Amniotic stem cell (primary cell): ENCODE data around the gene PBOV1.
A peak's percentile ranks its signal among the peaks of the same experiment; 100 is the strongest.

Experiments
- DNase-seq: peaks from one replicate; lab custom pipeline; 2025; lab: John Stamatoyannopoulos, UW

PBOV1 gene

DNA sequence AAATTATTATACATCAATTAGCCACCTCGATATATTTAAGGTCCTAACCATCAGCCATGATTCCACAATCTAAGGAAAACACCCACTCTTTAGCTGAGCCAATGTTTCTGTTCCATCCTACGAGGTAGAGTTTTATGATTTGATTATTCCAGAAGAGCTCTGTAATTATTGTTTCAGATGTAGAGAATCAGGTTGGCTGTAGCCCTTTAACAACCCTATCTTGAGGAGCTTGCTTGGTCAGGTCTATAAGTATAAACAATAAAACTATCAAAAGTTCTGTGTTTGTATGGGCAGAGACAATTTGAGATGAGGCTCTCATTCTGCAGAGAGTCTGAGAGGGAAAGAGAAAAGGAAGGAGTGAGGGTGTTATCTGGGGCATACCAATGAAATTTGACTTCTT lies at the start of gene PBOV1:
Gene PBOV1 (minus strand): TSS at position 43 of the 400 bp plus-strand sequence. CDS start 96 bp downstream, outside the sequence.
- DNase-seq, result no peak

- no peak for DNase-seq
Measured at GRCh38 chr6:138266095-138266494, 47.8 kb upstream of the PBOV1 start.

DNA sequence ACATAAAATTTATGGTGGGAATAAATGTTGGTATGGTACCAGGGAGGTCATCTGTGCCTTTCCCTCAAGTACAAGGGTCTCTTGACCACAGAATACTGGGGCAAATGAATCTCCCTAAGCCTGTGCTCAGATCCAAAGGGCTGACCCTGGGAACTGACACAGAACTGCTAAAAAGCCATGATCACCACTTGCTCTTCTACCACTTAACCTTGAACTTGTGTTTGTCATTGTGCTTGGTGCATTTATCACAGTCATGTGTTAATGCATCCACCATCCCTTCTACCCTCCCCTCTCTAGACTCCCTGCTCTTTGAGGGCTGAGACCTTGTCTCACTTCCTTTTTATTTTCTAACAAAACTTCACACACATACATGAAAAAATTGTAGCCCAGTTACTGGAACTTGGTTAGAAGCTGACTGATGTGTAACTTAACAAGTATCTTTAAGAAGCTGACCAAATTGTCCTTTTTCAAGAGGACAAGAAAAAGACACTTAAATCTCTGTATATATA lies 46.1 kb upstream of the PBOV1 start:
- no peak for DNase-seq

DNA sequence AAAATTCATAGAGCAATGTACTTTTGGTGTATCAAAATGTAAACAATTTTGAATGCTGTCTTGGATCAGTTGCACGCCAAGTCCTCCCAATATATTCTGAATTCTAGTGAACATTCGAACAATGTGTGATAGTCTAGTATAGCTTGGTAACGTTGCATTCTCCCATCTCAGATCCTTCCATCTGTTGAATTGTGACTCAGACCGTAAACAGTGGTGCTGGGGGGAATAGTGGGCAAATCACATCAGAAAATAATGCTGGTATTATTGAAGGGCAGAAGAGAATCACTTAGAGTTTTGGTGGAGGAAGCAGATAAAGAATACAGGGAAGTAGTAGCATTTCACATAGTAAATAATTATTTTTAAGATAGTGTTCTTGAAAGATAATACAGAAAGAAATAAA lies 45.7 kb upstream of the PBOV1 start:
- DNase-seq, result no peak

DNA sequence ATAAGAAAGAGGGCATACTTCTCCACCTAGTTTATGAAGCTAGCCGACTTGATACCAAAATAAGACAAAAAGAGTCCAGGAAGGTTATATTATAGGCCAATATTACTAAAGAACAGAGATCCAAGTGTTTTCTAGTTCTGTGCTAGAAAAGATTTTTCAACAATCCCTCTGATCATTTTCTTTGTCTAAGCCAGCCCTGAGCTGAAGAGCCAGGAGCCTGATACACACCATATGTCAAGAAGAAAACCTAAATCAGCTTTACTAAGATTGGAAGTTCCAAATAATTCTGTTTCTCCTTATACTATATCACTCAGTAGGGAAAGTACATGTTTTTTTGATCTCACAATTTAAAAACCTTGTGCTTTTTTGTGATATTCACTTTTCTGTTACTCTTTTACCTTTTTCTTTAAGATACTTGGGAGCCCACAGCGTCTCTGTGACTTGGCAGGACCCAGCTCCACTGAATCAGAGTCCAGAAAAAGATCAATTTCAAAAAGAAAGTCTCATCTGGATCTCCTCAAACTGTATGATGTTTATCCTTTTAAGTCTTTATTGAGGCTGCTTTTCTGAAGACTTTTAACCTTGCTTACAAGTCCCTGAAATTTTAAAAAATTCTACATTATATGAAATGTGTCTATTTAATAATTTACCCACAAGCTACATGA lies 43.0 kb upstream of the PBOV1 start:
- no peak for DNase-seq

GRCh38 chr6:138258991-138259390 lies 40.7 kb upstream of the PBOV1 start:
- no peak for DNase-seq

DNA sequence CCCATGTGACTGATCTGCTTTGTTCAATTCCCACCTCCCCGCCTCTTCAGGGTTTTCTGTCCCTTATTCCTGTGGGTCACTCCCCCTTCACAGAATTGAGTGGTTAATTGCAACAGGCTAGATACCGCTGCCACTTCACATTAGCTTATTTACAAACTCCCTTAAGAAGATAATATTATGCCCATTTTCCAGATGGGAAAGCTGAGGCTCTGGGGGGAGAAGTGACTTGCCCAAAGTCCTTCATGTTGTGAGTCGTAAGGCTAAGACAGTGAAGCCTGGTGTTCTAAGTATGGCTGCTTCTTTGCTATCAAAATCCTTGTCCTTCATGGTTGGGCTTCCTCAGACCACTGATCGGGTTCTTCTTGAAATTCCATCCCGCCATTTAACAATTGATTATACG lies 39.9 kb upstream of the PBOV1 start:
- DNase-seq, result no peak

- DNase-seq, result no peak
Measured at GRCh38 chr6:138257638-138258040, 39.3 kb upstream of the PBOV1 start.

DNA sequence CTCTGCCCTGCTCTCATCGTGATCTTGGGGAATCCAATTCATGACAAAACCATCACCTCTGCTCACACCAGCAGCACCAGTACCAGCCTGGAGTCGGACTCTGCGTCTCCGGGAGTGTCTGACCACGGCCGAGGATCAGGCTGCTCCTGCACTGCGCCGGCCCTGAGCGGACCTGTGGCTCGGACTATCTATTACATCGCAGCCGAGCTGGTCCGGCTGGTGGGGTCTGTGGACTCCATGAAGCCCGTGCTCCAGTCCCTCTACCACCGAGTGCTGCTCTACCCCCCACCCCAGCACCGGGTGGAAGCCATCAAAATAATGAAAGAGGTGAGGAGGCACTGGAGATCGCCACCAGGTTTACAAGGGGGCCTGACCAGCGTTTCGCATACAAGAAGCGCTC lies 37.2 kb upstream of the PBOV1 start:
- DNase-seq, result no peak

GRCh38 chr6:138253731-138254130 lies 35.4 kb upstream of the PBOV1 start:
- DNase-seq, result no peak

GRCh38 chr6:138250513-138251247 lies 32.4 kb upstream of the PBOV1 start:
- no peak for DNase-seq

GRCh38 chr6:138250053-138250452 lies 31.8 kb upstream of the PBOV1 start:
- no peak for DNase-seq

- DNase-seq, result no peak
Measured at GRCh38 chr6:138248878-138249277, 30.6 kb upstream of the PBOV1 start.

DNA sequence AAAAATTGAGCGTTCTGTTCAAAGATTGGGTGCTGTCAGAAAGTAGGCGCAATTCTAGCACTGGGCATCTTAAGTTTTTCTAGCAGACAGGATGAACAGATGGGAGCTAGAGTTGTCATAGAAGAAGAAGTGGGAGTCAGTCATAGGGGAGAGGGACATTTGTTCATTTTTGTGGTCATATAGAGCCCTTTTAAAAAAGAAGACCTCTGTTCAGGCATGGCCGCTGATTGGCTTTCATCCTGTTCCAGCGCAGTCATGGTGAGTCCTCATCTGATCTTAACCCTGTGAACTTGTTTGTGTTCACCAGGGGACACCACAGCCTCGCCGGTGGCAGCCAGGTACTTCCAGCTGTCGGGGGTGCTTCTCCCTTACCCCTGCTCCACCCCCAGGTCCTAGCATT lies 29.7 kb upstream of the PBOV1 start:
- no peak for DNase-seq

- DNase-seq, result no peak
Measured at GRCh38 chr6:138246650-138247440, 28.6 kb upstream of the PBOV1 start.

GRCh38 chr6:138245751-138246150 lies 27.5 kb upstream of the PBOV1 start:
- no peak for DNase-seq

- DNase-seq, result no peak
Measured at GRCh38 chr6:138242987-138243592, 24.8 kb upstream of the PBOV1 start.

- DNase-seq, result no peak
Measured at GRCh38 chr6:138241934-138242333, 23.6 kb upstream of the PBOV1 start.

GRCh38 chr6:138241381-138241780 lies 23.1 kb upstream of the PBOV1 start:
- DNase-seq, result no peak

DNA sequence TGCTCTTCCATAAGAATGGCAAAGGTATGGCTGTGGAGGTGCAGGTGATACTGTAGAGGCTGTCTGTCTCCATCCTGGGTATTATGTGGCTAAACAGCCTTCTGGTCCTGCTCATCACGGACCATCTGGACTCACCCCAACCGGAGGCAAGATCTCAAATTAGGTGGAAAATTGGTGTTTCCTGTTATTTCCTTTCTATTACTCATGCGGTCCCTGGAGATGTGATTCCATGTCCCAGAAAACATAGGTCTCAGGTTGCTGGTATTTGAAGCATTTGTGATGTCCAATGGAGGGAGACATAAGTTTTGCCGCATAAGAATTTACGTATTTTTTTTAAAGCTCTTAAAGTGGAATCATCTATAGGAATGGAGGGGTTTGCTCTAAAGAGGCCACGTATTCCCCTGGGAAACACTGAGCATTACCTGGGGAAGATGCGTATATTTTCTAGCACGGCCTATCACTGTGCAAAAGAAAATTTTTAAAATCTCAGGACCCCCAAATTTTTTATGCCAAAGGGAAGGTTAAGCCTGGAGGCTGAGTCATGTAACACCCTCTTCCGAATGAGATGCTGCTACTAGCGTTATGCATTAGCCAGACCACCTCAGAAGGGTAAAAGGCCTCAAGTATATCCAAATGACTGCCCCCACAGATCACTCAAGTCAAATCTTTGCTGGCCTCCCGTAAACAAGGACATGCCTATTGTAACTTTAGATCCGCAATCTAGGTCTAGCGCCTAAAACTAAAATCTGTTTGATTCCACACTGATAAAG lies 22.4 kb upstream of the PBOV1 start:
- DNase-seq, result peak; percentile 32

DNA sequence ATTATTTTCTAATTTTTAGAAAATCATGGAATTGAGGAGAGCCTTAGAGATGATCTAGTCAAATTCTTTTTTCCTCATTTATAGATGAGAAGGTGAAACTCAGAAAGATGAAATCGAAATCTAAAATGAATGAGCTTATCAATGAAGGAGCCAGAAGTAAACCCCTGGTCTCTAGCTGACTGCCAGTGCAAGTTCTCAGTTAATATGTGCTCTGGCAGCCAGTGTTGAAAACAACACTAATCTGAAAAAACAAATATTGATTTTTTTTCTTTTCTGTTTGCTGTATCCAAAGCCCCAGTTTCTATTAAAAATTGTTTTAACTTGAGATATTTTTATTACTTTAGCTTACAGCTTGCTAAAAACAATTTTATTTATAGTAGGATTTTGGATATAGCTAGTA lies 21.5 kb upstream of the PBOV1 start:
- no peak for DNase-seq

GRCh38 chr6:138238368-138238767 lies 20.1 kb upstream of the PBOV1 start:
- no peak for DNase-seq
